Endothelial cell of umbilical vein (primary cell): Measurements from ENCODE around the gene HOXC13. TPM values are rescaled to one million over a fixed set of nuclear protein-coding genes. Genes with fewer than 3 reads are reported as not detected.

ENCODE experiments used
- BruUV-seq: library from RNA; stranded (reverse); fragments of 400-500 nt; replicated peaks from 2 replicates; lab custom pipeline; 2021; lab: Mats Ljungman, UMichigan
- CTCF ChIA-PET: fragments of 300-600, 350-600 bp; sonication (Branson Sonifier 250); formaldehyde crosslinking; loops from one replicate; lab custom pipeline; 2021; ENCODE audit warnings: antibody characterized with exemption, inconsistent platforms; lab: Charles Lee
- POLR2A ChIA-PET: fragments of 300-600, 350-600 bp; sonication (Branson Sonifier 250); formaldehyde crosslinking; loops from one replicate; lab custom pipeline; 2021; ENCODE audit warnings: antibody characterized with exemption, inconsistent platforms; lab: Charles Lee
- DNase-seq: peaks from one replicate; pipeline ENCODE4 v3.0.0-alpha.2; 2011; ENCODE audit warnings: low read depth, low spot score
- FAIRE-seq: peaks from 2 replicates; lab custom pipeline; 2011; peaks lifted over from hg19 to GRCh38; lab: Jason Lieb, UNC
- H2AFZ ChIP-seq: 2 replicates; pipeline ENCODE4 v1.6.0; 2012; ENCODE audit warnings: low read depth, low read length, control low read depth, inconsistent platforms
- H3K27ac ChIP-seq: 2 replicates; pipeline ENCODE4 v1.5.1; 2011; ENCODE audit warnings: low read depth, mild to moderate bottlenecking, control low read depth, low read length, moderate library complexity; ENCODE audit not compliant: insufficient read depth
- H3K27me3 ChIP-seq, 2 experiments: 2 replicates each; pipeline versions ENCODE4 v1.6.0 to v1.6.1; 2011; ENCODE audit warnings: low read length in 2 of 2, mixed read lengths in 1 of 2; ENCODE audit not compliant: control insufficient read depth in 2 of 2, insufficient read depth in 2 of 2
- H3K36me3 ChIP-seq, 2 experiments: 2 replicates in 1 of 2; 3 replicates in 1 of 2; pipeline ENCODE4 v1.5.1; 2011; ENCODE audit warnings: low read length in 2 of 2, mild to moderate bottlenecking in 1 of 2, moderate library complexity in 1 of 2; ENCODE audit not compliant: control insufficient read depth in 2 of 2, insufficient read depth in 2 of 2; ENCODE audit errors: extremely low read depth in 1 of 2
- H3K4me1 ChIP-seq: 3 replicates; pipeline ENCODE4 v1.5.1; 2011; ENCODE audit warnings: mild to moderate bottlenecking, low read length; ENCODE audit not compliant: control insufficient read depth, insufficient read depth; ENCODE audit errors: extremely low read depth
- H3K4me2 ChIP-seq: 2 replicates; pipeline ENCODE4 v1.6.1; 2011; ENCODE audit warnings: low read length, control low read depth, mixed read lengths; ENCODE audit not compliant: insufficient read depth
- H3K4me3 ChIP-seq, 3 experiments: fragments of 200-600 bp in 1 of 3; sonication (generic), shearing (Covaris generic) in 1 of 3; replicated peaks in 1 of 3; 2 replicates each; pipeline ENCODE4 v1.5.1; 2011 to 2016; ENCODE audit warnings: control low read depth in 3 of 3, low read length in 3 of 3, mild to moderate bottlenecking in 2 of 3, inconsistent platforms in 1 of 3, low read depth in 1 of 3, moderate library complexity in 1 of 3; ENCODE audit not compliant: insufficient read depth in 1 of 3
- H3K79me2 ChIP-seq: 2 replicates; pipeline ENCODE4 v1.6.0; 2012; ENCODE audit warnings: low read length, inconsistent platforms; ENCODE audit not compliant: control insufficient read depth, insufficient read depth
- H3K9ac ChIP-seq: replicated peaks from 2 replicates; pipeline ENCODE3; 2011; ENCODE audit warnings: low read length, control low read depth; ENCODE audit not compliant: insufficient read depth; ENCODE audit errors: extremely low read depth
- H3K9me1 ChIP-seq: replicated peaks from 3 replicates; pipeline ENCODE4 v1.6.0; 2011; ENCODE audit warnings: mild to moderate bottlenecking, low read length; ENCODE audit not compliant: control insufficient read depth, insufficient read depth; ENCODE audit errors: extremely low read depth
- H3K9me3 ChIP-seq: replicated peaks from 2 replicates; pipeline ENCODE4 v1.5.1; 2012; ENCODE audit warnings: low read length, inconsistent platforms; ENCODE audit not compliant: control insufficient read depth, insufficient read depth
- H4K20me1 ChIP-seq: replicated peaks from 2 replicates; pipeline ENCODE3; 2011; ENCODE audit warnings: mild to moderate bottlenecking, low read length; ENCODE audit not compliant: control insufficient read depth, insufficient read depth; ENCODE audit errors: extremely low read depth
- CTCF ChIP-seq, 2 donors: IDR thresholded peaks; 1 replicate in 1 of 2; 2 replicates in 1 of 2; pipeline ENCODE4 v1.5.1; 2011; ENCODE audit warnings: low read length in 2 of 2, mild to moderate bottlenecking in 2 of 2, moderate library complexity in 2 of 2, control low read depth in 1 of 2, inconsistent platforms in 1 of 2, low read depth in 1 of 2; ENCODE audit not compliant: insufficient read depth in 1 of 2; ENCODE audit errors: extremely low read depth in 1 of 2
- EZH2 ChIP-seq: IDR thresholded peaks from 2 replicates; pipeline ENCODE4 v1.6.1; 2012; ENCODE audit warnings: borderline replicate concordance, low read depth, mild to moderate bottlenecking, moderate library complexity, low read length, inconsistent platforms; ENCODE audit not compliant: severe bottlenecking
- FOS ChIP-seq: IDR thresholded peaks from 2 replicates; pipeline ENCODE4 v1.6.1; 2011; ENCODE audit warnings: mild to moderate bottlenecking, low read length, moderate library complexity, borderline replicate concordance; ENCODE audit not compliant: insufficient read depth
- GATA2 ChIP-seq: IDR thresholded peaks from 2 replicates; pipeline ENCODE4 v1.7.0; 2011; ENCODE audit warnings: low read depth, mild to moderate bottlenecking, moderate library complexity, mixed read lengths, low read length; ENCODE audit not compliant: insufficient read length, insufficient read depth
- JUN ChIP-seq: IDR thresholded peaks from 2 replicates; pipeline ENCODE4 v1.6.1; 2011; ENCODE audit warnings: borderline replicate concordance, low read depth; ENCODE audit not compliant: insufficient read length, insufficient read depth
- MAX ChIP-seq: IDR thresholded peaks from 2 replicates; pipeline ENCODE4 v1.6.1; 2011; ENCODE audit not compliant: insufficient read depth, insufficient read length
- MYC ChIP-seq: IDR thresholded peaks from one replicate; pipeline ENCODE4 v1.6.1; 2011; ENCODE audit warnings: mild to moderate bottlenecking, low read depth, low read length
- POLR2A ChIP-seq: IDR thresholded peaks from 2 replicates; pipeline ENCODE4 v1.6.1; 2012; ENCODE audit warnings: low read depth, mild to moderate bottlenecking, control low read depth, low read length
- POLR2AphosphoS5 ChIP-seq: IDR thresholded peaks from 2 replicates; pipeline ENCODE4 v1.6.1; 2012; ENCODE audit warnings: low read depth, mild to moderate bottlenecking, control low read depth, low read length, moderate library complexity; ENCODE audit not compliant: insufficient read depth
- dilution Hi-C: fragments of 300-500 bp; cut with MboI; formaldehyde crosslinking; loops from one replicate; pipeline ENCODE4 v1.15.0; 2019; ENCODE audit warnings: low sequenced_read_pairs; ENCODE audit not compliant: extremely low pct_ligation_motif_present
- intact Hi-C: fragments of 100-400 bp; cut with micrococcal nuclease; formaldehyde crosslinking; loops from one replicate; pipeline ENCODE4 v1.10.0; 2022
- polyA plus RNA-seq, 4 experiments: library from polyadenylated mRNA; depleted of rRNA in 3 of 4; stranded (reverse) in 3 of 4; unstranded in 1 of 4; fragments of >200 nt; gene quantifications; 2 replicates each; pipeline versions ENCODE4 v1.2.1 to v1.2.3, GENCODE V29; 2011 to 2012; ENCODE audit warnings: missing spikeins in 1 of 4
- total RNA-seq: library from RNA; stranded (reverse); gene quantifications from 2 replicates; pipeline ENCODE4 v1.2.3, GENCODE V29; 2021

Gene HOXC13
- total and polyA plus RNA-seq, 2 donors (not counting 3 experiments of a cell fraction or from before 2014, with no cell fraction given), result not detected

- intact Hi-C loops, result no loop called here
- no peaks in the 10 kb centered on the region for H3K79me2 ChIP-seq
Observed at GRCh38 chr12:53941750-53942149, 3.1 kb downstream of the HOXC13 start.

More at GRCh38 chr12:53941750-53942149, 3.1 kb downstream of the HOXC13 start:
- Histone ChIP-seq H3K9me3 (no peaks in the 10 kb centered on the region), H3K4me1 (no peaks in the 10 kb centered on the region), H3K4me3 (no peak overlapping the region), H4K20me1 (no peaks in the 10 kb centered on the region), H3K36me3 (no peaks in the 10 kb centered on the region), H2AFZ (no peak overlapping the region), H3K27me3 (peaks cover 77 to 95% of the 10 kb centered on the region in 2 experiments), H3K9me1 (no peaks in the 10 kb centered on the region), H3K4me2 (no peak overlapping the region), H3K9ac (no peak overlapping the region), H3K27ac (no peak overlapping the region)
- POLR2A ChIA-PET, result no interaction called here
- FAIRE-seq, result no peak
- dilution Hi-C loops, result no loop called here
- CTCF ChIA-PET, result interaction anchor here (1.2 to 2.2 kb wide), 2 partner anchors 10 to 260 kb away, joined by 3 to 9 read pairs; no protein-coding TSS in a partner anchor
- TF ChIP-seq POLR2AphosphoS5, result no peak
- TF ChIP-seq EZH2, result no peak
- no peak for TF ChIP-seq CTCF (IDR thresholded peaks at IDR 0.05; ENCODE audit: extremely low read depth in 1 of 2, insufficient read depth in 1 of 2, low read depth in 1 of 2, low read length in 2 of 2)
- no peak for TF ChIP-seq JUN
- TF ChIP-seq FOS, result no peak
- no peak for TF ChIP-seq GATA2
- TF ChIP-seq POLR2A, result no peak
- no peak for TF ChIP-seq MAX
- no peak for TF ChIP-seq MYC
- no TSS peak for BruUV-seq
- no peak for DNase-seq
